GM12878 (cell line): ENCODE measurements around the gene ERMARD. TPM values are rescaled to one million over a fixed set of nuclear protein-coding genes. Genes with fewer than 3 reads are reported as not detected.

Source experiments
- CREM ChIP-seq: IDR thresholded peaks from 2 replicates; pipeline ENCODE4 v1.6.1; 2014; ENCODE audit warnings: antibody characterized with exemption, low read depth
- EGR1 ChIP-seq, 2 experiments: IDR thresholded peaks; 1 replicate in 1 of 2; 2 replicates in 1 of 2; pipeline ENCODE4 v1.6.1; 2011 to 2012; ENCODE audit warnings: low read depth in 2 of 2, low read length in 2 of 2, borderline replicate concordance in 1 of 2, mild to moderate bottlenecking in 1 of 2, moderate library complexity in 1 of 2
- ESRRA ChIP-seq: IDR thresholded peaks from 2 replicates; pipeline ENCODE4 v1.6.1; 2012; ENCODE audit warnings: mild to moderate bottlenecking, low read length, improper control_type of control experiment
- EZH2 ChIP-seq: IDR thresholded peaks from 2 replicates; pipeline ENCODE4 v1.6.1; 2012; ENCODE audit warnings: low read depth, mild to moderate bottlenecking, control low read depth, inconsistent platforms, low read length, borderline replicate concordance; ENCODE audit not compliant: control insufficient read depth
- GABPA ChIP-seq: IDR thresholded peaks from 2 replicates; pipeline ENCODE4 v1.6.1; 2014; ENCODE audit warnings: antibody characterized with exemption, low read depth, mild to moderate bottlenecking, inconsistent platforms
- HCFC1 ChIP-seq: fragments of 150-350 bp; IDR thresholded peaks from 2 replicates; pipeline ENCODE4 v1.6.1; 2014; ENCODE audit warnings: low read length
- HDAC6 ChIP-seq: fragments of 200-600 bp; sonication (generic); IDR thresholded peaks from one replicate; pipeline ENCODE4 v1.8.0; 2017; ENCODE audit warnings: antibody characterized with exemption; ENCODE audit not compliant: unreplicated experiment
- HDGF ChIP-seq: fragments of 450-650 bp; IDR thresholded peaks from 2 replicates; pipeline ENCODE4 v1.6.1; 2016; ENCODE audit warnings: antibody characterized with exemption
- MEF2B ChIP-seq: fragments of 450-650 bp; IDR thresholded peaks from 2 replicates; pipeline ENCODE4 v1.6.1; 2018; ENCODE audit warnings: mild to moderate bottlenecking, moderate library complexity; ENCODE audit not compliant: partially characterized antibody, poor library complexity, severe bottlenecking
- NFYA ChIP-seq: IDR thresholded peaks from 2 replicates; pipeline ENCODE4 v1.6.1; 2011; ENCODE audit warnings: low read depth, mild to moderate bottlenecking, low read length, improper control_type of control experiment, borderline replicate concordance
- PAX8 ChIP-seq: fragments of 450-650 bp; IDR thresholded peaks from 2 replicates; pipeline ENCODE4 v1.6.1; 2017; ENCODE audit warnings: mild to moderate bottlenecking, moderate library complexity
- RELA ChIP-seq: fragments of 450-650 bp; IDR thresholded peaks from 2 replicates; pipeline ENCODE4 v1.8.0; 2014; ENCODE audit warnings: borderline replicate concordance; ENCODE audit not compliant: partially characterized antibody
- SMAD1 ChIP-seq: fragments of 450-650 bp; IDR thresholded peaks from 2 replicates; pipeline ENCODE4 v1.6.1; 2018; ENCODE audit warnings: mild to moderate bottlenecking, low read depth; ENCODE audit not compliant: partially characterized antibody
- SMARCA5 ChIP-seq: fragments of 450-650 bp; IDR thresholded peaks from 2 replicates; pipeline ENCODE4 v1.6.1; 2017; ENCODE audit warnings: mild to moderate bottlenecking
- SRF ChIP-seq, 2 experiments: IDR thresholded peaks; 2 replicates each; pipeline ENCODE4 v1.6.1; 2011; ENCODE audit warnings: low read depth in 2 of 2, low read length in 2 of 2, mild to moderate bottlenecking in 1 of 2, moderate library complexity in 1 of 2
- SUPT20H ChIP-seq: IDR thresholded peaks from 2 replicates; pipeline ENCODE4 v1.6.1; 2011; ENCODE audit warnings: low read depth, mild to moderate bottlenecking, low read length, moderate library complexity, borderline replicate concordance; ENCODE audit not compliant: control insufficient read depth
- YY1 ChIP-seq: IDR thresholded peaks from 2 replicates; pipeline ENCODE4 v1.6.1; 2011; ENCODE audit warnings: low read depth, mild to moderate bottlenecking, low read length
- ZNF217 ChIP-seq: fragments of 450-650 bp; IDR thresholded peaks from 2 replicates; pipeline ENCODE4 v1.6.1; 2017; ENCODE audit warnings: antibody characterized with exemption, mild to moderate bottlenecking
- ZNF24 ChIP-seq: fragments of 450-650 bp; IDR thresholded peaks from 2 replicates; pipeline ENCODE4 v1.6.1; 2017; ENCODE audit warnings: antibody characterized with exemption, mild to moderate bottlenecking
- ZNF274 ChIP-seq: IDR thresholded peaks from one replicate; pipeline ENCODE4 v1.8.0; 2011; ENCODE audit not compliant: insufficient read length, insufficient read depth
- polyA plus RNA-seq, 11 experiments: library from polyadenylated mRNA; depleted of rRNA in 4 of 11; unstranded in 6 of 11; stranded (reverse) in 5 of 11; fragments of >200 nt; fragmentation: Nextera tagmentation in 4 of 11; fragmentation: Illumina TruSeq in 1 of 11; extraction: Ambion mirVana in 4 of 11; extraction: Trizol in 1 of 11; gene quantifications; 1 replicate in 1 of 11; 2 replicates in 10 of 11; pipeline versions ENCODE4 v1.2.1 to v1.2.3, GENCODE V29; 2011 to 2016; ENCODE audit warnings: inconsistent platforms in 2 of 11, missing spikeins in 2 of 11, low read depth in 1 of 11
- total RNA-seq, 4 experiments: library from RNA; depleted of rRNA in 3 of 4; stranded (reverse); fragments of >200 nt in 3 of 4; fragmentation: Illumina TruSeq in 1 of 4; extraction: Trizol in 1 of 4; gene quantifications; 2 replicates each; pipeline versions ENCODE4 v1.2.1 to v1.2.3, GENCODE V29; 2013 to 2021
- TF ChIP-seq, protein P1 (sequence below): IDR thresholded peaks from 2 replicates; pipeline ENCODE4 v1.6.1; 2012; ENCODE audit warnings: low read depth, low read length, improper control_type of control experiment
- TF ChIP-seq, protein P2 (sequence below): fragments of 450-650 bp; IDR thresholded peaks from 2 replicates; pipeline ENCODE4 v1.6.1; 2016; ENCODE audit warnings: mild to moderate bottlenecking
- TF ChIP-seq, protein P3 (sequence below): fragments of 150-350 bp; IDR thresholded peaks from 2 replicates; pipeline ENCODE4 v1.6.1; 2014; ENCODE audit warnings: mild to moderate bottlenecking, low read depth, low read length
- TF ChIP-seq, protein P4 (sequence below): fragments of 450-650 bp; conservative IDR thresholded peaks from 2 replicates; pipeline ENCODE4 v1.6.1; 2017; ENCODE audit warnings: mild to moderate bottlenecking, moderate library complexity

The ERMARD gene
- total and polyA plus RNA-seq, 10 of the 15 experiments (the other 5 are each of a cell fraction or from before 2014, with no cell fraction given): 24.4 to 63.3 (median 34.1) TPM

DNA sequence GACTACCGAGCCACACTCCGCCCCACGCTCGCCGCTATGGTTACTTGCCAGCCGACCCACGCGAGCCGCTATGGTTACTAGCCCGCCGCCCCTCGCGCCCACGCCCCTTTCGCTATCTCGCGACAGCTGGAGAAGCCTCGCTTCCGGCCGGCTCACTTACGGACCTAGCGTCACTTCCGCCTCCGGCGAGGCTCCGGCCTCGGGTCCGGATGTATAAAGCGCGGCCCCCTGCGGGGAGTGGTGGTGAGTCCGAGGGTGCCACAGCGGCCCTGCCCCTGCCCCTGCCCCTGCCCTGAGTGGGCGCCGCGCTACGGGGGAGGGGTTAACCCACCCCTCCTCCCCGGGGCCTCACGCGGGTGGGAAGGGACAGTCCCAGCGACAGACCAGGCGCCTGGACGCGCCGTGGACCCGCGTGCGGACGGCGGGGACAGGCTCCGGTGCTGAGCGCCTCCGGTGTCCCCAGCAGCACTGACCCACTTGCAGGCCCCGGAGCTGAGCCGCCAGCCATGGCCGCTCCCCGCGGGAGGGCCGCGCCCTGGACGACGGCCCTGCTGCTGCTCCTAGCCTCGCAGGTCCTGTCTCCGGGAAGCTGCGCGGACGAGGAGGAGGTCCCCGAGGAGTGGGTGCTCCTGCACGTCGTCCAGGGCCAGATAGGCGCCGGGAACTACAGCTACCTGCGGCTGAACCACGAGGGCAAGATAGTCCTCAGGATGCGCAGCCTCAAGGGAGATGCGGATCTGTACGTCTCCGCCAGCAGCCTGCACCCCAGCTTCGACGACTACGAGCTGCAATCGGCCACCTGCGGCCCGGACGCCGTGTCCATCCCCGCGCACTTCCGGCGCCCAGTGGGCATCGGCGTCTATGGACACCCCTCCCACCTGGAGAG lies 49.2 kb upstream of the ERMARD start, which contains the start of the genes C6orf120 and WDR27 (continued):
- TF ChIP-seq ZNF217: no peak
- peak; percentile 60; the same call in 1 of the 2 replicates for TF ChIP-seq HDGF
- peak; percentile 93 for TF ChIP-seq GABPA
- no peak for TF ChIP-seq RELA
- TF ChIP-seq CREM: peak; percentile 86
- no peak for TF ChIP-seq ZNF274
- TF ChIP-seq, protein P1, sequence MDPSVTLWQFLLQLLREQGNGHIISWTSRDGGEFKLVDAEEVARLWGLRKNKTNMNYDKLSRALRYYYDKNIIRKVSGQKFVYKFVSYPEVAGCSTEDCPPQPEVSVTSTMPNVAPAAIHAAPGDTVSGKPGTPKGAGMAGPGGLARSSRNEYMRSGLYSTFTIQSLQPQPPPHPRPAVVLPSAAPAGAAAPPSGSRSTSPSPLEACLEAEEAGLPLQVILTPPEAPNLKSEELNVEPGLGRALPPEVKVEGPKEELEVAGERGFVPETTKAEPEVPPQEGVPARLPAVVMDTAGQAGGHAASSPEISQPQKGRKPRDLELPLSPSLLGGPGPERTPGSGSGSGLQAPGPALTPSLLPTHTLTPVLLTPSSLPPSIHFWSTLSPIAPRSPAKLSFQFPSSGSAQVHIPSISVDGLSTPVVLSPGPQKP: peak; percentile 86
- no peak for TF ChIP-seq ESRRA
- TF ChIP-seq EZH2: no peak
- TF ChIP-seq ZNF24: no peak
- TF ChIP-seq, protein P2, sequence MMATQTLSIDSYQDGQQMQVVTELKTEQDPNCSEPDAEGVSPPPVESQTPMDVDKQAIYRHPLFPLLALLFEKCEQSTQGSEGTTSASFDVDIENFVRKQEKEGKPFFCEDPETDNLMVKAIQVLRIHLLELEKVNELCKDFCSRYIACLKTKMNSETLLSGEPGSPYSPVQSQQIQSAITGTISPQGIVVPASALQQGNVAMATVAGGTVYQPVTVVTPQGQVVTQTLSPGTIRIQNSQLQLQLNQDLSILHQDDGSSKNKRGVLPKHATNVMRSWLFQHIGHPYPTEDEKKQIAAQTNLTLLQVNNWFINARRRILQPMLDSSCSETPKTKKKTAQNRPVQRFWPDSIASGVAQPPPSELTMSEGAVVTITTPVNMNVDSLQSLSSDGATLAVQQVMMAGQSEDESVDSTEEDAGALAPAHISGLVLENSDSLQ: peak; percentile 51
- no peak for TF ChIP-seq NFYA
- TF ChIP-seq, protein P3, sequence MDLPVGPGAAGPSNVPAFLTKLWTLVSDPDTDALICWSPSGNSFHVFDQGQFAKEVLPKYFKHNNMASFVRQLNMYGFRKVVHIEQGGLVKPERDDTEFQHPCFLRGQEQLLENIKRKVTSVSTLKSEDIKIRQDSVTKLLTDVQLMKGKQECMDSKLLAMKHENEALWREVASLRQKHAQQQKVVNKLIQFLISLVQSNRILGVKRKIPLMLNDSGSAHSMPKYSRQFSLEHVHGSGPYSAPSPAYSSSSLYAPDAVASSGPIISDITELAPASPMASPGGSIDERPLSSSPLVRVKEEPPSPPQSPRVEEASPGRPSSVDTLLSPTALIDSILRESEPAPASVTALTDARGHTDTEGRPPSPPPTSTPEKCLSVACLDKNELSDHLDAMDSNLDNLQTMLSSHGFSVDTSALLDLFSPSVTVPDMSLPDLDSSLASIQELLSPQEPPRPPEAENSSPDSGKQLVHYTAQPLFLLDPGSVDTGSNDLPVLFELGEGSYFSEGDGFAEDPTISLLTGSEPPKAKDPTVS: no peak
- no peak for TF ChIP-seq PAX8
- peak; percentile 69 for TF ChIP-seq HCFC1
- no peak; a peak in 1 of 4 replicates for TF ChIP-seq SRF (IDR thresholded peaks at IDR 0.05; ENCODE audit: low read depth in 2 of 2, low read length in 2 of 2)
- TF ChIP-seq MEF2B: peak; percentile 10
- TF ChIP-seq YY1: peak; percentile 66
- peak; percentile 63 for TF ChIP-seq HDAC6
- TF ChIP-seq, protein P4, sequence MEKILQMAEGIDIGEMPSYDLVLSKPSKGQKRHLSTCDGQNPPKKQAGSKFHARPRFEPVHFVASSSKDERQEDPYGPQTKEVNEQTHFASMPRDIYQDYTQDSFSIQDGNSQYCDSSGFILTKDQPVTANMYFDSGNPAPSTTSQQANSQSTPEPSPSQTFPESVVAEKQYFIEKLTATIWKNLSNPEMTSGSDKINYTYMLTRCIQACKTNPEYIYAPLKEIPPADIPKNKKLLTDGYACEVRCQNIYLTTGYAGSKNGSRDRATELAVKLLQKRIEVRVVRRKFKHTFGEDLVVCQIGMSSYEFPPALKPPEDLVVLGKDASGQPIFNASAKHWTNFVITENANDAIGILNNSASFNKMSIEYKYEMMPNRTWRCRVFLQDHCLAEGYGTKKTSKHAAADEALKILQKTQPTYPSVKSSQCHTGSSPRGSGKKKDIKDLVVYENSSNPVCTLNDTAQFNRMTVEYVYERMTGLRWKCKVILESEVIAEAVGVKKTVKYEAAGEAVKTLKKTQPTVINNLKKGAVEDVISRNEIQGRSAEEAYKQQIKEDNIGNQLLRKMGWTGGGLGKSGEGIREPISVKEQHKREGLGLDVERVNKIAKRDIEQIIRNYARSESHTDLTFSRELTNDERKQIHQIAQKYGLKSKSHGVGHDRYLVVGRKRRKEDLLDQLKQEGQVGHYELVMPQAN: peak; percentile 19; the same call in 1 of the 2 replicates
- TF ChIP-seq SUPT20H: no peak
- TF ChIP-seq SMAD1: no peak
- no peak for TF ChIP-seq SMARCA5
- peak in 1 of 2 experiments; percentile 83; a peak in 2 of 3 replicates for TF ChIP-seq EGR1 (IDR thresholded peaks at IDR 0.05; ENCODE audit: borderline replicate concordance in 1 of 2, low read depth in 2 of 2, low read length in 2 of 2)
